ENCODE measurements around the gene DCDC2B. TPM values are rescaled to one million over a fixed set of nuclear protein-coding genes. Genes with fewer than 3 reads are reported as not detected.
A peak's percentile ranks its signal among the peaks of the same experiment; 100 is the strongest.

DCDC2B gene
- total and polyA plus RNA-seq, 2 of the 13 experiments (the other 11 are each of a cell fraction or from before 2014, with no cell fraction given), result not detected

GRCh38 chr1:32179443-32180185, 29.3 kb upstream of the DCDC2B start, which contains the start of gene TXLNA (continued):
- TF ChIP-seq USF2 (IDR thresholded peaks at IDR 0.05; ENCODE audit: low read depth, low read length), result no peak
- no peak; the same call in 1 of the 2 replicates for TF ChIP-seq USF2 (CRISPR knock-in tag; IDR thresholded peaks at IDR 0.05; ENCODE audit: borderline replicate concordance)
- peak; percentile 55 for TF ChIP-seq ZNF605 (CRISPR knock-in tag; IDR thresholded peaks at IDR 0.05)
- TF ChIP-seq ZNF160 (CRISPR knock-in tag; IDR thresholded peaks at IDR 0.05), result no peak
- TF ChIP-seq CENPX (CRISPR knock-in tag; IDR thresholded peaks at IDR 0.05), result no peak
- peak; percentile 22; the same call in 1 of the 2 replicates for TF ChIP-seq MLX (CRISPR knock-in tag; IDR thresholded peaks at IDR 0.05)
- no peak for TF ChIP-seq ZNF549 (CRISPR knock-in tag; IDR thresholded peaks at IDR 0.05)
- TF ChIP-seq GTF3A (CRISPR knock-in tag; conservative IDR thresholded peaks at IDR 0.05), result no peak
- peak; percentile 60; the same call in 1 of the 2 replicates for TF ChIP-seq MAZ (IDR thresholded peaks at IDR 0.05; ENCODE audit: borderline replicate concordance, low read depth, low read length)
- TF ChIP-seq MAZ (CRISPR knock-in tag; IDR thresholded peaks at IDR 0.05; ENCODE audit: low read depth), result peak; percentile 90
- TF ChIP-seq ZNF20 (CRISPR knock-in tag; IDR thresholded peaks at IDR 0.05), result no peak
- peak; percentile 77 for TF ChIP-seq TOPORS (CRISPR knock-in tag; IDR thresholded peaks at IDR 0.05)
- no peak for TF ChIP-seq NPAS2 (CRISPR knock-in tag; IDR thresholded peaks at IDR 0.05; ENCODE audit: borderline replicate concordance)
- no peak for TF ChIP-seq SNRNP70 (IDR thresholded peaks at IDR 0.05; ENCODE audit: low read depth, low read length)
- TF ChIP-seq, protein P1, sequence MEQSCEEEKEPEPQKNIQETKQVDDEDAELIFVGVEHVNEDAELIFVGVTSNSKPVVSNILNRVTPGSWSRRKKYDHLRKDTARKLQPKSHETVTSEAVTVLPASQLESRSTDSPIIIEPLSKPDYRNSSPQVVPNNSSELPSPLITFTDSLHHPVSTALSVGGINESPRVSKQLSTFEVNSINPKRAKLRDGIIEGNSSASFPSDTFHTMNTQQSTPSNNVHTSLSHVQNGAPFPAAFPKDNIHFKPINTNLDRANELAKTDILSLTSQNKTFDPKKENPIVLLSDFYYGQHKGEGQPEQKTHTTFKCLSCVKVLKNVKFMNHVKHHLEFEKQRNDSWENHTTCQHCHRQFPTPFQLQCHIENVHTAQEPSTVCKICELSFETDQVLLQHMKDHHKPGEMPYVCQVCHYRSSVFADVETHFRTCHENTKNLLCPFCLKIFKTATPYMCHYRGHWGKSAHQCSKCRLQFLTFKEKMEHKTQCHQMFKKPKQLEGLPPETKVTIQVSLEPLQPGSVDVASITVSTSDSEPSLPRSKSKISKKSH (CRISPR knock-in tag; IDR thresholded peaks at IDR 0.05; ENCODE audit: borderline replicate concordance), result peak; percentile 83; the same call in 1 of the 2 replicates
- no peak for TF ChIP-seq ZNF10 (CRISPR knock-in tag; IDR thresholded peaks at IDR 0.05; ENCODE audit: borderline replicate concordance, low read depth)
- no peak for TF ChIP-seq ZNF530 (CRISPR knock-in tag; IDR thresholded peaks at IDR 0.05; ENCODE audit: low read depth)
- 0 out of 2 replicates have a peak, but pooled peaks have one; percentile 54 for TF ChIP-seq NFIC (IDR thresholded peaks at IDR 0.05; ENCODE audit: low read length)
- TF ChIP-seq NFE2 (CRISPR knock-in tag; IDR thresholded peaks at IDR 0.05), result no peak
- TF ChIP-seq ZNF446 (CRISPR knock-in tag; IDR thresholded peaks at IDR 0.05), result peak; percentile 83; the same call in 1 of the 2 replicates
- TF ChIP-seq ZNF589 (CRISPR knock-in tag; conservative IDR thresholded peaks at IDR 0.05), result peak; percentile 88; the same call in 1 of the 2 replicates
- TF ChIP-seq HOXA3 (CRISPR knock-in tag; IDR thresholded peaks at IDR 0.05), result peak; percentile 81
- TF ChIP-seq, protein P2, sequence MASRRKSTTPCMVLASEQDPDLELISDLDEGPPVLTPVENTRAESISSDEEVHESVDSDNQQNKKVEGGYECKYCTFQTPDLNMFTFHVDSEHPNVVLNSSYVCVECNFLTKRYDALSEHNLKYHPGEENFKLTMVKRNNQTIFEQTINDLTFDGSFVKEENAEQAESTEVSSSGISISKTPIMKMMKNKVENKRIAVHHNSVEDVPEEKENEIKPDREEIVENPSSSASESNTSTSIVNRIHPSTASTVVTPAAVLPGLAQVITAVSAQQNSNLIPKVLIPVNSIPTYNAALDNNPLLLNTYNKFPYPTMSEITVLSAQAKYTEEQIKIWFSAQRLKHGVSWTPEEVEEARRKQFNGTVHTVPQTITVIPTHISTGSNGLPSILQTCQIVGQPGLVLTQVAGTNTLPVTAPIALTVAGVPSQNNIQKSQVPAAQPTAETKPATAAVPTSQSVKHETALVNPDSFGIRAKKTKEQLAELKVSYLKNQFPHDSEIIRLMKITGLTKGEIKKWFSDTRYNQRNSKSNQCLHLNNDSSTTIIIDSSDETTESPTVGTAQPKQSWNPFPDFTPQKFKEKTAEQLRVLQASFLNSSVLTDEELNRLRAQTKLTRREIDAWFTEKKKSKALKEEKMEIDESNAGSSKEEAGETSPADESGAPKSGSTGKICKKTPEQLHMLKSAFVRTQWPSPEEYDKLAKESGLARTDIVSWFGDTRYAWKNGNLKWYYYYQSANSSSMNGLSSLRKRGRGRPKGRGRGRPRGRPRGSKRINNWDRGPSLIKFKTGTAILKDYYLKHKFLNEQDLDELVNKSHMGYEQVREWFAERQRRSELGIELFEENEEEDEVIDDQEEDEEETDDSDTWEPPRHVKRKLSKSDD (CRISPR knock-in tag; IDR thresholded peaks at IDR 0.05; ENCODE audit: low read depth), result peak; percentile 33; the same call in 1 of the 2 replicates
- TF ChIP-seq TCF7L2 (IDR thresholded peaks at IDR 0.05; ENCODE audit: low read depth, low read length), result no peak
